Metanephros (tissue), 1 donor: ENCODE measurements around the gene PTGDS. TPM values are rescaled to one million over a fixed set of nuclear protein-coding genes. Genes with fewer than 3 reads are reported as not detected.

ENCODE experiments used
- total RNA-seq: library from RNA; depleted of rRNA; stranded (reverse); fragments of >200 nt; gene quantifications from one replicate; pipeline ENCODE4 v1.2.3, GENCODE V29; 2014

Gene PTGDS
- total RNA-seq: 43.3 TPM

GRCh38 chr9:136977223-136977622 is at the start of gene PTGDS:
Gene PTGDS, plus strand, starts transcription at chr9:136977504. Its CDS starts 75 bp downstream, at chr9:136977579.

GRCh38 chr9:136944519-136945332 is 32.6 kb upstream of the PTGDS start, which contains the start of the genes C8G and FBXW5:
Gene C8G, plus strand, starts transcription at chr9:136945243. Its CDS starts 78 bp downstream, at chr9:136945321.
Gene FBXW5, minus strand, starts transcription at chr9:136944738. Its CDS starts 655 bp downstream, at chr9:136944083.

GRCh38 chr9:136951541-136952320 is 25.6 kb upstream of the PTGDS start, which contains the start of gene LCN12:
Gene LCN12, plus strand, starts transcription at chr9:136952273. Its CDS starts 55 bp downstream, at chr9:136952328.

GRCh38 chr9:136982232-136983051 is 5.1 kb downstream of the PTGDS start, which contains the start of gene LCNL1:
Gene LCNL1, plus strand, starts transcription at chr9:136982993. Its CDS starts 594 bp downstream, at chr9:136983587.

GRCh38 chr9:136991993-136992818 is 14.9 kb downstream of the PTGDS start, which contains the start of gene PAXX:
Gene PAXX, plus strand, starts transcription at chr9:136992422. Its CDS starts 22 bp downstream, at chr9:136992444.

GRCh38 chr9:136996361-136997292 is 19.3 kb downstream of the PTGDS start, which contains the start of gene CLIC3:
Gene CLIC3, minus strand, starts transcription at chr9:136996568. Its CDS starts 25 bp downstream, at chr9:136996543.

GRCh38 chr9:137027369-137028262 is 50.3 kb downstream of the PTGDS start, which contains the start of gene ABCA2:
Gene ABCA2, minus strand, starts transcription at chr9:137028237. Its CDS starts 97 bp downstream, at chr9:137028140.

Other genes starting within 250 kb of the PTGDS start
- gene LCN10, start 234.6 kb upstream of the PTGDS start, total RNA-seq: 0.47 TPM
- gene LCN6, start 229.0 kb upstream of the PTGDS start, total RNA-seq: not detected
- 0.82 TPM for gene LCN8, start 219.3 kb upstream of the PTGDS start, total RNA-seq
- gene LCN15, start 213.0 kb upstream of the PTGDS start, total RNA-seq: not detected
- 58.8 TPM for gene TMEM141, start 186.2 kb upstream of the PTGDS start, total RNA-seq
- gene CCDC183, start 181.2 kb upstream of the PTGDS start, total RNA-seq: 3.1 TPM
- 44.3 TPM for gene RABL6, start 169.6 kb upstream of the PTGDS start, total RNA-seq
- 1.5 TPM for gene AJM1, start 135.0 kb upstream of the PTGDS start, total RNA-seq
- 68.5 TPM for gene PHPT1, start 128.1 kb upstream of the PTGDS start, total RNA-seq
- gene MAMDC4, start 125.2 kb upstream of the PTGDS start, total RNA-seq: 10.9 TPM
- gene EDF1, start 111.2 kb upstream of the PTGDS start, total RNA-seq: 172 TPM
- 18.9 TPM for gene TRAF2, start 91.0 kb upstream of the PTGDS start, total RNA-seq
- gene FBXW5, start 32.8 kb upstream of the PTGDS start, total RNA-seq: 87.0 TPM
- gene C8G, start 32.3 kb upstream of the PTGDS start, total RNA-seq: not detected
- gene LCN12, start 25.2 kb upstream of the PTGDS start, total RNA-seq: 10.2 TPM
- 0.41 TPM for gene LCNL1, start 5.5 kb downstream of the PTGDS start, total RNA-seq
- 28.0 TPM for gene PAXX, start 14.9 kb downstream of the PTGDS start, total RNA-seq
- 2.5 TPM for gene CLIC3, start 19.1 kb downstream of the PTGDS start, total RNA-seq
- gene ABCA2, start 50.7 kb downstream of the PTGDS start, total RNA-seq: 39.4 TPM
- gene FUT7, start 54.6 kb downstream of the PTGDS start, total RNA-seq: 0.35 TPM
- gene NPDC1, start 68.7 kb downstream of the PTGDS start, total RNA-seq: 28.6 TPM
- gene ENTPD2, start 76.6 kb downstream of the PTGDS start, total RNA-seq: 3.6 TPM
- 7.2 TPM for gene SAPCD2, start 93.1 kb downstream of the PTGDS start, total RNA-seq
- gene UAP1L1, start 100.0 kb downstream of the PTGDS start, total RNA-seq: 11.2 TPM
- gene MAN1B1, start 109.5 kb downstream of the PTGDS start, total RNA-seq: 54.5 TPM
- 20.4 TPM for gene DPP7, start 137.2 kb downstream of the PTGDS start, total RNA-seq
- gene GRIN1, start 161.7 kb downstream of the PTGDS start, total RNA-seq: 0.47 TPM
- 0.35 TPM for gene LRRC26, start 192.5 kb downstream of the PTGDS start, total RNA-seq
- not detected for gene TMEM210, start 194.6 kb downstream of the PTGDS start, total RNA-seq
- gene ANAPC2, start 211.1 kb downstream of the PTGDS start, total RNA-seq: 44.7 TPM
- 35.3 TPM for gene SSNA1, start 211.2 kb downstream of the PTGDS start, total RNA-seq
- gene TPRN, start 223.2 kb downstream of the PTGDS start, total RNA-seq: 8.2 TPM
- gene TMEM203, start 228.1 kb downstream of the PTGDS start, total RNA-seq: 32.5 TPM
- gene NDOR1, start 228.2 kb downstream of the PTGDS start, total RNA-seq: 10.3 TPM
- 4.1 TPM for gene RNF208, start 244.7 kb downstream of the PTGDS start, total RNA-seq
- 0.76 TPM for gene CYSRT1, start 247.7 kb downstream of the PTGDS start, total RNA-seq
- gene RNF224, start 250.0 kb downstream of the PTGDS start, total RNA-seq: 0.70 TPM